GM21529 (cell line): ENCODE results near the gene RTP5.
"Not testable (repeated sequence)": the region's sequence is repeated elsewhere in the genome, so short reads cannot be mapped to it uniquely, and the experiment has no call there.

Experiments
- ATAC-seq: cut with Tn5 transposase; IDR thresholded peaks from one replicate; pipeline ENCODE4 v1.9.1; 2021; ENCODE audit not compliant: unreplicated experiment

RTP5 gene

DNA sequence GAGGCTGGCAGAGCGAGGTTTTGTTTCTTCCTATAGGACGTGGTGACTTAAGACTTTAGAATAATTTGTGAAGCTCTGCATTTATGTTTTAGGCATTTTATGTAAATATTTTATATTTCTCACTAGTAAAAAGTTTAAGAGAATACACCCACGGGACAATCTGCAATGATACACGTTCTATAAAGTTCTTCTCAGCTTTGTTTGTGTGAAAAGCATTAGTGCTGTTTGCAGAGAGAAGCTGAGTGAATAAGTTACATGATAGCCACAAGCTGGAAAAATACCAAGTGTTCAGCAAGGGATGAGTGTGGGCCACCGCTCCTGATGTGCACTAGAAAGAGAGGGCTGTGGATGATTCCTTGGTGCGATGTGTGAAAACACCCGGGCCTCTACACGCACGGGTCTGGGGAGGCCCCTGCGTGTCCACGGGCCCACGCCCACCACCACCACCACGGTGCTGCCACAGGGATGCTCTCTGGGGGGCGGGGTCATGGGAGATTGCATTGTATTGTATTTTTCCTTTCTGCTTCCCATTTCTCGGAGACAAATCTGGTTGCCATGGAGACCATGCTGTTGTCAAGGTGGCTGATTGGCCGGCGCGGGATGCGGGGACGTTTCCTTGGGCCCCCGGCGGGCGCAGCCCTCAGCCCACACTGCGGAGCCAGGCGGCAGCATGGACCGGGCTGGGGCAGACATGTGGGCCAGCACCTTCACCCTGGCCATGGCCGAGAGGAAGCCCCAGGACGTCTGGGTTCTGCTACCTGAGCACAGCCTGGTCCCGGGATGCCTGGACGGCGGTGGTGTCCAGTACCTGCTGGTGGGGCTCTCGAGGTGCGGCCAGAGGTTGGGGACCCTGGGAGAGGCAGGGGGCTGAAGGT is at the start of gene RTP5:
Gene RTP5, plus strand, starts transcription at position 643 of the 875 bp plus-strand sequence. Its CDS starts 28 bp downstream, at position 671.
- no peak for ATAC-seq

DNA sequence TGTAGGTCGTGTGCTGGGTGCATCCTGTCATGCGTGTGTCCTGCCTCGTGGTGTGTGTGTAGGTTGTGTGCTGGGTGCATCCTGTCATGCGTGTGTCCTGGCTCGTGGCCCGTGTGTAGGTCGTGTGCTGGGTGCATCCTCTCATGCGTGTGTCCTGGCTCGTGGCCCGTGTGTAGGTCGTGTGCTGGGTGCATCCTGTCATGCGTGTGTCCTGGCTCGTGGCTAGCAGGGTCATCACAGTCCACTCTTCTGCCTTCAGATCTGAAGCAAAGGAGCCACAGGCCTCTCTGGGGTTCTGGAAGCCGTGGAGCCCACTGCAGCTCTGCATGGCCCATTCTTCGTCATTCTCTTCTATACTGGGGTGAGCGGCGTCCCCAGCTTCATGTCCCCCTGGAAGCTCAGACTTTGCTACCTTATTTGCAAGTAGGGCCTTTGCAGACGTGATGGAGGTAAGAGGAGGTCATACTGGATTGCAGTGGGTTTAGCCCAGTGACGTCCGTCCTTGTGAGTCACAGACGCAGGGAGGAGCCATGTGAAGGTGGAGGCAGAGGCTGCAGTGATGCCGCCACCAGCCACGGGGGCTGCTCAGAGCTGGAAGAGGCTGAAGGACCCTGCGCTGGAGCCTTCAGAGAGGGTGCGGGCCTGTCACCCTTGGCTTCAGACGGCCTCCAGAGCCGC is 49.4 kb upstream of the RTP5 start:
- not testable (repeated sequence) for ATAC-seq

- ATAC-seq, result no peak
These were observed 48.7 kb upstream of the RTP5 start for GRCh38 chr2:241820625-241821384.

- ATAC-seq, result no peak
These were observed 47.9 kb upstream of the RTP5 start for GRCh38 chr2:241821460-241822263.

- ATAC-seq, result no peak
These were observed 47.3 kb upstream of the RTP5 start for GRCh38 chr2:241822264-241822623.

GRCh38 chr2:241823531-241824437 is 45.7 kb upstream of the RTP5 start:
- not testable (repeated sequence) for ATAC-seq

DNA sequence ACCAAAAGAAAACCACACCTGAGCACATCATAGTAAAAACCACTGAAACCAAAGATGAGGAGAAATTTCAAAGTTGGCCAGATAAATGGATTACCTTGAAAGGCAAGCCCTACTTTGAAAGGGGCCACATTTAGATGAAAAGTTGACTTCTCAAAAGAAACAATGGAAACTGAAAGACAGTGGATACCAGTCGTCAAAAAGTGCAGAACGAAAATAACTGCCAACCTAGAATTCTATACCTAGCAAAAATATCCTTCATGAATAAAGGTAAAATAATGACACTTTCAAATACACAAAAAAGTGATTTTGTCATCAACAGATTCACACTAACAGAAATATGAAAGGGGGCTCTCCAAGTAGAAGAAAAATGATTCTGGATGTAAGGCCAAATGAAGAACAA is 42.1 kb upstream of the RTP5 start:
- no peak for ATAC-seq

- no peak for ATAC-seq
These were observed 36.3 kb upstream of the RTP5 start for GRCh38 chr2:241833101-241833663.

DNA sequence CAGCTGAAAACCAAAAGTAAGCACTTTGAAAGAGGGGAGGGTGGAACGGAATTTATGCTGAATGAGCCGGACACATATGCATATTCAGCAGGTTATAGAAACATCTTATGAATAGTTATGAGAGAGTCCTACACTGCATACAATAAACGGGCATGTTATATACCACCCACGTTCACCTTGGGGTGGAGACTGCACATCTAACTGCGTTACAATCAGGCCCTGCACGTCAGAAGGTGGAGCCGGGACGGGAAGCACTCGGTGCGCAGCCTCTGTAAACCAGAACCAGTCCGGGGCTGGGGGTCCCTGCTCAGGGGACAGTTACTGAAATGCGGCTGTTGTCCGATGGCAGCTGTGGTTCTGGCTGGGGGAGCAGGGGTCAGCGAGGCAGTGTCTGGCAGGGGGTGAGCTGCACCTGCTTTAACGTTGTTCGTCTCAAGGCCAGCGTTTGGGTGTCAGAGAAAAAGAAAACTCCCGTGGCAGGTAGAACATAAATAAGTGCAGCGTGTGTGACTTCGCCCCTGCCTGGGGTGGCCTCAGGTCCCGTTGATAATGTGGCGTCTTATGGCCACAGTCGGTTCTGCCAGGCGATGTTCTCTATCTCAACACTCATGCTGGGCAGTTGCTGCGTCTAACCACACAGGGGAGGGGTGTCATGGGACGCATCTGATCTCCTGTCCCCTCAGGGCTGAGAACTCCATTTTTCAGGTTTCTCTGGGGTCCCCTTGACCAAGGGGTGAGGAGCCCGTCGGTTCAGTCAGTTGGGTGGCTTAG is 35.6 kb upstream of the RTP5 start:
- ATAC-seq, result not testable (repeated sequence)

DNA sequence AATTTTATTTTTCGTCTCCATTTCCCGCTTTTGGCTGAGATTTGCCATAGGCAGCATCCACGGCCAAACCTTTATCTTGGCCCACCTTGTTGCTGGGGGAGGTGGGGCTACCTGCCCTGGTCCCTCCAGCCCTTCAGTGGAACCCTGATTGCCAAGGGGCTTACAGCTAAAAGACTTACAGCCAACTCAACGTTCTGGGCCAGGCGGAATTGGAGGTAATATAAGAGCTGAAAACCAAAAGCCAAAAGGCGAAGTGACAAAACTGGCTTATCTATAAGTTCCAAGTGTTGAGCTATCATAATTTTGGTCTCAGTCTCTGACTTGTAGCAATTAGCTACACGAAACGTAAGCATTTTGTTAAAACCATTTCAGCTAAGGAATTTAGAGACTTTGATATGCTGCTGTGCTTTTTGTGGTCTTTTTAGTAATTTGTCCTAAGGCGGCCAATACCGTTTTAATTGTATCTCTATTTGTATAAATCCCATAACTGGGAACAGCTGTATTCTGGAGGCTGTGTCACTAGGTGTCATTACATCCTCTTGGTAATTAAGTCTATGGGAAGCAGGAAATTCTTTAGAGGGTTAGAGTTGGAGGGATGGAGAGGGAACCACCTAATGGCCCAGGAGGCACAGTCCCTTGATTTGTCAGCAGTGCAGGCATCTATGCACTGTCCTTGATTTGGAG is 34.9 kb upstream of the RTP5 start:
- ATAC-seq, result no peak

DNA sequence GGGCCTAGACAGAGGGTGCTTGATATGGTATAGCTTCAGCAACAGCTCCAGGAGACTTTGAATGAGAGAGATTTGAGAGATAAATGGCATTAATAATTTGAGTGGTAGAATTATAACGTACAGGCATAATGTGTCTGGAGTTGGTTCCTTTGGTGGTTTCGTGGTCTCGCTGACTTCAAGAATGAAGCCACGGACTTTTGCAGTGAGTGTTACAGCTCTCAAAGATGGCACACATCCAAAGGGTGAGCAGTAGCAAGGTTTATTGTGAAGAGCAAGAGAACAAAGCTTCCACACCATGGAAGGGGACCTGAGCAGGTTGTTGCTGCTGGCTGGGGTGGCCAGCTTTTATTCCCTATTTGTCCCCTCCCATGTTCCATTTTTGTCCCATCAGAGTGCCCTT is 33.9 kb upstream of the RTP5 start:
- ATAC-seq, result no peak

- no peak for ATAC-seq
These were observed 33.2 kb upstream of the RTP5 start for GRCh38 chr2:241836292-241836691.

GRCh38 chr2:241837197-241837965 is 32.1 kb upstream of the RTP5 start:
- no peak for ATAC-seq

DNA sequence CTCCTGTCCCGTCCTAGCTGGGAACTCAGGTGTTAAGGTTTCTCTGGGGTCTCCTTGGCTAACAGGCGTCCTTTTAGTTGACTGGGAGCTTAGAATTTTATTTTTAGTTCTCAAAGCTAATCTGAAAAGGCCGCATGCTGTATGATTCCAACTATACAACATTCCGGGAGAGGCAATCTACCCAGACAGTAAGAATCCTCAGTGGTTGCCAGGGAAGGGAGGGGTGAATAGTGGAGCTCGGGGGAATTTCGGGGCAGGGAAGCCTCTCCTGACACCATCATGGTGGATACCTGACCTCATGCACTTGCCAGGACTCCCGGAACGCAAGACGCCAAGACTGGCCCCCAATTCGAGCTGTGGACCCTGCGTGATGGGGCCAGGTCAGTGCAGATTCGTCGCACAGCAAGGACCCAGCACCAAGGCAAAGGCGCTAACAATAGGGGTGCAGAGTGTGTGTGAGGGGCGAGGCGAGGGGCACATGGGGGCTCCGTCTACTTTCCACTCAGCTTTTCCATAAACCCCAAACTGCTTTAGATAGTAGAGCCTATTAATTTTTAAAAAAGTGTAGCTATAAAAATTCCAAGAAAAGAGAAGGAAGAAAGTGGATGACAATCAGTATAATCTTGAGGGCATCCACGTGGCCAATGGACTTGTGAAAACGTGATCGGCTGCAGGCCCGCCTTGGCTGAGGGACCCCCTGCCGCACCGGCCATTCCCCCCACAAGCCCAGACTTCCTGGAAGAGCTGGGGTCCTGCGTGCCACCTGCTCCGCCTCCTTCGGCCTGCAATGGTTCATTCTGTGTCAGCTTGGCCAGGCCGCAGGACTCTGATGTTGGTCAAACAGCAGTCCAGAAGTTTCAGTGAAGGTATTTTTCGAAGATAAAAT is 28.1 kb upstream of the RTP5 start:
- ATAC-seq, result no peak

DNA sequence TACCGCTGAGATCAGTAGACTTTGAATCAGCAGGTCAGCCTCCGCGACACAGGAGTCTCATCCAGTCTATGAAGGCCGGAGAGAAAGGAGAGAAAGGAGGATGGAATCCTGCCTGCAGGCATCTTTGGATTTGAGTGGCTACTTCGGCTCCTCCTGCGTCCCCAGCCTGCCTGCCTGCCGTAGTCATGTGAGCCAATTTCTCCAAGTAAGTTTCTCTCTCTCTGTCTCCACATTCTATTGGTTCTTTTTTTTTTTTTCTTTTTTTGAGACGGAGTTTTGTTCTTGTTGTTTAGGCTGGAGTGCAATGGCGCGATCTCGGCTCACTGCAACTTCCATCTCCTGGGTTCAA is 27.5 kb upstream of the RTP5 start:
- ATAC-seq, result no peak

DNA sequence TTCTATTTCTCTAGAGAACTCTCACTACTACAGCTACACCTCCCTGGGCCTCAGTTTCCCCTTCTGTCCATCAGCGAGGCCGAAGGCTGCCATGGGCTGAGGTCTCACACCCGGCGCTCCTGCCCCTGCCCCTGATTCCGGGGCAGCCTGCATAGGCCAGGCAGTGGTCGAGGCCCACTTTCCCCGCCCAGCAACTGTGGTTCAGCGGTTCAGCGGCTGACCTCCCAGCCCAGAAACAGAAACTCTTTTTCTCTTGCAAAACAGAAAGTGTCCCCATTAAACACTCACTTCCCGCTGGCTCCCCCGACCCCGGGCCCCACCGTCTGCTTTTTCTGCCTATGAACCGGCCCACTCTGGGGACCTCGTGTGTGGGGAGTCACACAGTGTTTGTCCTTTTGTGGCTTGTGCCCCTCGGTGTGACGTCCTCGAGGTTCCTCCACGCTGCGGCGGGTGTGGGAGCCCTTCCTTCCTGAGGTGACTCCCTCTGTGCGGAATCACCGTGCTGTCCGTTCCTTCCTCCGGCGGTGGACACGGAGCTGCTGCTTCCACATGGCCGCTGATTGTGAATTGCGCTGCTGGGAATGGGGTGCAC is 26.8 kb upstream of the RTP5 start:
- ATAC-seq, result peak; percentile 44
